Measurements from ENCODE around the gene CASKIN2. TPM values are rescaled to one million over a fixed set of nuclear protein-coding genes. Genes with fewer than 3 reads are reported as not detected.

Gene CASKIN2
- total RNA-seq, 2 experiments from 2014 or later: 1.0 TPM; not detected in 1

GRCh38 chr17:75476752-75477489 lies 38.4 kb downstream of the CASKIN2 start:
- ChIA-PET POLR2A (interaction anchor here (1.3 kb wide), 1 partner anchor 10 kb away, joined by 3 read pairs; no protein-coding TSS in a partner anchor), CTCF (ENCODE audit: unreplicated experiment) (no interaction called here)
- TF ChIP-seq CTCF (conservative IDR thresholded peaks at IDR 0.05; ENCODE audit: low read length) (no peak), EZH2phosphoT487 (IDR thresholded peaks at IDR 0.05; ENCODE audit: borderline replicate concordance, low read depth, low read length) (no peak)
- peaks cover 21% of the 10 kb centered on the region for H3K36me3 ChIP-seq (ENCODE audit: insufficient read depth, low read length)
- no peaks in the 10 kb centered on the region for H3K9me3 ChIP-seq (ENCODE audit: low read length)
- H2AFZ ChIP-seq (ENCODE audit: low read length): no peak overlapping the region
- H3K4me2 ChIP-seq (ENCODE audit: low read length): no peak overlapping the region
- no peaks in the 10 kb centered on the region for H4K20me1 ChIP-seq (ENCODE audit: insufficient read depth, low read length)
- no peak overlapping the region for H3K27ac ChIP-seq (ENCODE audit: low read depth, low read length, poor library complexity, severe bottlenecking)
- H3K79me2 ChIP-seq (ENCODE audit: insufficient read depth, low read depth, low read length): no peaks in the 10 kb centered on the region
- no peak overlapping the region for H3K4me3 ChIP-seq (ENCODE audit: low read depth, low read length, poor library complexity, severe bottlenecking)
- H3K4me1 ChIP-seq (ENCODE audit: insufficient read depth, low read length, poor library complexity, severe bottlenecking): peaks cover 10% of the 10 kb centered on the region
- intact Hi-C loops (cut with micrococcal nuclease; ENCODE audit: unreplicated experiment): no loop called here
- no peaks in the 10 kb centered on the region for H3K9me2 ChIP-seq (ENCODE audit: insufficient read depth, low read length)
- BruUV-seq (replicated peaks): no TSS peak
- DNase-seq (ENCODE audit: low spot score): no peak

- H3K36me3 ChIP-seq (ENCODE audit: insufficient read depth, low read length): peaks cover 22% of the 10 kb centered on the region
- ChIA-PET CTCF (ENCODE audit: unreplicated experiment) (no interaction called here), POLR2A (no interaction called here)
These were observed 39.1 kb downstream of the CASKIN2 start for GRCh38 chr17:75476271-75476671.

More at GRCh38 chr17:75476271-75476671, 39.1 kb downstream of the CASKIN2 start:
- H3K4me3 ChIP-seq (ENCODE audit: low read depth, low read length, poor library complexity, severe bottlenecking): no peak overlapping the region
- no peak overlapping the region for H3K4me2 ChIP-seq (ENCODE audit: low read length)
- H4K20me1 ChIP-seq (ENCODE audit: insufficient read depth, low read length): no peaks in the 10 kb centered on the region
- BruUV-seq (replicated peaks): no TSS peak
- no peaks in the 10 kb centered on the region for H3K79me2 ChIP-seq (ENCODE audit: insufficient read depth, low read depth, low read length)
- no peak for TF ChIP-seq EZH2phosphoT487 (IDR thresholded peaks at IDR 0.05; ENCODE audit: borderline replicate concordance, low read depth, low read length)
- TF ChIP-seq CTCF (conservative IDR thresholded peaks at IDR 0.05; ENCODE audit: low read length): no peak
- peaks cover 14% of the 10 kb centered on the region for H3K4me1 ChIP-seq (ENCODE audit: insufficient read depth, low read length, poor library complexity, severe bottlenecking)
- no peak overlapping the region for H2AFZ ChIP-seq (ENCODE audit: low read length)
- DNase-seq (ENCODE audit: low spot score): no peak
- no peaks in the 10 kb centered on the region for H3K9me2 ChIP-seq (ENCODE audit: insufficient read depth, low read length)
- intact Hi-C loops (cut with micrococcal nuclease; ENCODE audit: unreplicated experiment): no loop called here
- no peak overlapping the region for H3K27ac ChIP-seq (ENCODE audit: low read depth, low read length, poor library complexity, severe bottlenecking)
- H3K9me3 ChIP-seq (ENCODE audit: low read length): no peaks in the 10 kb centered on the region

Data from OCI-LY7 (cell line).